ENCODE measurements around the gene AHCYL2.

DNA sequence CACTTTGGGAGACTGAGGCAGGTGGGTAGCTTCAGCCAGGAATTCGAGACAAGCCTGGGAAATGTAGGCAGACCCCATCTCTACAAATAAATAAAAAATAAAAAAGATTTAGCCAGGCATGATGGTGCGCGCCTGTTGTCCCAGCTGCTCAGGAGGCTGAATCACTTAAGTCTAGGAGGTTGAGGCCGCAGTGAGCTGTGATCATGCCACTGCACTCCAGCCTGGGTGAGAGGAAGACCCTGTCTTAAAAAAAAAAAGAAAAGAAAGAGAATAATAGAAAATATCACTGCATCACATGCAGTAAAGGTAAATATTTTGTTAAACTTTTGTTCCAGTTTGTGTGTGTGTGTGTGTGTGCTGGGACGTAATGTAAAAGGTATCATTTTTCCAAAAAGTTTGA lies 212.4 kb downstream of the AHCYL2 start:
- no peak for TF ChIP-seq POLR2A (IDR thresholded peaks at IDR 0.05)
- no peak for TF ChIP-seq EP300 (IDR thresholded peaks at IDR 0.05; ENCODE audit: low read depth)
- TF ChIP-seq, protein P1, sequence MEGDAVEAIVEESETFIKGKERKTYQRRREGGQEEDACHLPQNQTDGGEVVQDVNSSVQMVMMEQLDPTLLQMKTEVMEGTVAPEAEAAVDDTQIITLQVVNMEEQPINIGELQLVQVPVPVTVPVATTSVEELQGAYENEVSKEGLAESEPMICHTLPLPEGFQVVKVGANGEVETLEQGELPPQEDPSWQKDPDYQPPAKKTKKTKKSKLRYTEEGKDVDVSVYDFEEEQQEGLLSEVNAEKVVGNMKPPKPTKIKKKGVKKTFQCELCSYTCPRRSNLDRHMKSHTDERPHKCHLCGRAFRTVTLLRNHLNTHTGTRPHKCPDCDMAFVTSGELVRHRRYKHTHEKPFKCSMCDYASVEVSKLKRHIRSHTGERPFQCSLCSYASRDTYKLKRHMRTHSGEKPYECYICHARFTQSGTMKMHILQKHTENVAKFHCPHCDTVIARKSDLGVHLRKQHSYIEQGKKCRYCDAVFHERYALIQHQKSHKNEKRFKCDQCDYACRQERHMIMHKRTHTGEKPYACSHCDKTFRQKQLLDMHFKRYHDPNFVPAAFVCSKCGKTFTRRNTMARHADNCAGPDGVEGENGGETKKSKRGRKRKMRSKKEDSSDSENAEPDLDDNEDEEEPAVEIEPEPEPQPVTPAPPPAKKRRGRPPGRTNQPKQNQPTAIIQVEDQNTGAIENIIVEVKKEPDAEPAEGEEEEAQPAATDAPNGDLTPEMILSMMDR (IDR thresholded peaks at IDR 0.05), result no peak
- no peak for TF ChIP-seq POLR2AphosphoS5 (IDR thresholded peaks at IDR 0.05)
